Measurements from ENCODE around the gene ABCD4. TPM values are rescaled to one million over a fixed set of nuclear protein-coding genes. Genes with fewer than 3 reads are reported as not detected.

The ABCD4 gene
- total RNA-seq, 2 donors from 2014 or later, result 46.2 to 46.6 TPM

GRCh38 chr14:74243051-74243450 is 59.7 kb downstream of the ABCD4 start:
- Histone ChIP-seq H3K36me3 (no peaks in the 10 kb centered on the region), H3K27me3 (peaks cover 56% of the 10 kb centered on the region), H3K9me3 (no peaks in the 10 kb centered on the region), H3K4me3 (no peak overlapping the region), H3K4me1 (peaks cover 9% of the 10 kb centered on the region), H3K9ac (ENCODE audit: low read depth in 2 of 2, low read length in 2 of 2) (no peak overlapping the region), H3K27ac (no peak overlapping the region)
- intact Hi-C loops (cut with DNase I), result no loop called here
- DNase-seq, result no peak
- no peak for TF ChIP-seq CTCF (IDR thresholded peaks at IDR 0.05)

GRCh38 chr14:74242780-74243042 is 60.0 kb downstream of the ABCD4 start:
- no peak for DNase-seq
- H3K9me3 ChIP-seq, result no peaks in the 10 kb centered on the region
- TF ChIP-seq CTCF (IDR thresholded peaks at IDR 0.05), result no peak
- H3K4me1 ChIP-seq, result peaks cover 9% of the 10 kb centered on the region
- no peak overlapping the region for H3K27ac ChIP-seq
- peaks cover 56% of the 10 kb centered on the region for H3K27me3 ChIP-seq
- H3K36me3 ChIP-seq, result no peaks in the 10 kb centered on the region
- intact Hi-C loops (cut with DNase I), result no loop called here
- no peak overlapping the region for H3K9ac ChIP-seq (ENCODE audit: low read depth in 2 of 2, low read length in 2 of 2)
- H3K4me3 ChIP-seq, result no peak overlapping the region

- Histone ChIP-seq H3K36me3 (no peaks in the 10 kb centered on the region), H3K4me3 (no peak overlapping the region), H3K9ac (ENCODE audit: low read depth in 2 of 2, low read length in 2 of 2) (no peak overlapping the region), H3K9me3 (no peaks in the 10 kb centered on the region), H3K27ac (no peak overlapping the region), H3K4me1 (peaks cover 9% of the 10 kb centered on the region), H3K27me3 (peaks cover 56% of the 10 kb centered on the region)
- TF ChIP-seq CTCF (IDR thresholded peaks at IDR 0.05), result no peak
- intact Hi-C loops (cut with DNase I), result no loop called here
- no peak for DNase-seq
Observed at GRCh38 chr14:74242021-74242779, 60.5 kb downstream of the ABCD4 start.

GRCh38 chr14:74241652-74242017 is 61.1 kb downstream of the ABCD4 start:
- Histone ChIP-seq H3K4me3 (no peak overlapping the region), H3K9me3 (no peaks in the 10 kb centered on the region), H3K27ac (no peak overlapping the region), H3K27me3 (peaks cover 56% of the 10 kb centered on the region), H3K4me1 (peaks cover 9% of the 10 kb centered on the region), H3K9ac (ENCODE audit: low read depth in 2 of 2, low read length in 2 of 2) (no peak overlapping the region), H3K36me3 (no peaks in the 10 kb centered on the region)
- TF ChIP-seq CTCF (IDR thresholded peaks at IDR 0.05), result no peak
- DNase-seq, result no peak
- intact Hi-C loops (cut with DNase I), result no loop called here

- H3K4me1 ChIP-seq, result peaks cover 9% of the 10 kb centered on the region
- H3K9ac ChIP-seq (ENCODE audit: low read depth in 2 of 2, low read length in 2 of 2), result peak overlapping the region in 1 of 2 donors; percentile 24
- H3K4me3 ChIP-seq, result peak overlapping the region; percentile 4
- intact Hi-C loops (cut with DNase I), result no loop called here
- peaks cover 56% of the 10 kb centered on the region for H3K27me3 ChIP-seq
- no peak overlapping the region for H3K27ac ChIP-seq
- no peaks in the 10 kb centered on the region for H3K36me3 ChIP-seq
- no peaks in the 10 kb centered on the region for H3K9me3 ChIP-seq
- no peak for DNase-seq
- no peak for TF ChIP-seq CTCF (IDR thresholded peaks at IDR 0.05)
Observed at GRCh38 chr14:74240794-74241651, 61.7 kb downstream of the ABCD4 start.

Measured in colonic mucosa (tissue), 4 donors.